HG02852 (cell line): ENCODE results near the gene ACOT4.
"Not testable (repeated sequence)": the region's sequence is repeated elsewhere in the genome, so short reads cannot be mapped to it uniquely, and the experiment has no call there.

Experiments used
- ATAC-seq: cut with Tn5 transposase; IDR thresholded peaks from one replicate; pipeline ENCODE4 v1.9.1; 2021; ENCODE audit warnings: mild to moderate bottlenecking, moderate library complexity; ENCODE audit not compliant: unreplicated experiment

ACOT4 gene

GRCh38 chr14:73591690-73592449 lies at the start of gene ACOT4:
TSS of gene ACOT4 (plus strand) at chr14:73591873. CDS start at chr14:73591960, 87 bp downstream.
- ATAC-seq: peak; percentile 52

- ATAC-seq: not testable (repeated sequence)
Measured at GRCh38 chr14:73542961-73543360, 48.7 kb upstream of the ACOT4 start.

GRCh38 chr14:73545353-73545752 lies 46.3 kb upstream of the ACOT4 start:
- not testable (repeated sequence) for ATAC-seq

- ATAC-seq: not testable (repeated sequence)
Measured at GRCh38 chr14:73549097-73549496, 42.6 kb upstream of the ACOT4 start.

- not testable (repeated sequence) for ATAC-seq
Measured at GRCh38 chr14:73549889-73550524, 41.7 kb upstream of the ACOT4 start.

- no peak for ATAC-seq
Measured at GRCh38 chr14:73553845-73554244, 37.8 kb upstream of the ACOT4 start.

- not testable (repeated sequence) for ATAC-seq
Measured at GRCh38 chr14:73557201-73557600, 34.5 kb upstream of the ACOT4 start.

GRCh38 chr14:73558238-73558637 lies 33.4 kb upstream of the ACOT4 start:
- ATAC-seq: not testable (repeated sequence)

- ATAC-seq: not testable (repeated sequence)
Measured at GRCh38 chr14:73562256-73562655, 29.4 kb upstream of the ACOT4 start.

- ATAC-seq: not testable (repeated sequence)
Measured at GRCh38 chr14:73562696-73563095, 29.0 kb upstream of the ACOT4 start.

GRCh38 chr14:73566431-73566830 lies 25.2 kb upstream of the ACOT4 start:
- ATAC-seq: not testable (repeated sequence)

- ATAC-seq: not testable (repeated sequence)
Measured at GRCh38 chr14:73566935-73567334, 24.7 kb upstream of the ACOT4 start.

GRCh38 chr14:73567358-73567757 lies 24.3 kb upstream of the ACOT4 start:
- ATAC-seq: no peak

GRCh38 chr14:73567951-73568885 lies 23.5 kb upstream of the ACOT4 start:
- no peak for ATAC-seq

- ATAC-seq: not testable (repeated sequence)
Measured at GRCh38 chr14:73568886-73569184, 22.8 kb upstream of the ACOT4 start.

GRCh38 chr14:73569185-73569958 lies 22.3 kb upstream of the ACOT4 start, which contains the start of gene ACOT2:
TSS of gene ACOT2 (plus strand) at chr14:73569213. CDS start at chr14:73569241, 28 bp downstream.
- ATAC-seq: peak; percentile 56

GRCh38 chr14:73570913-73571312 lies 20.8 kb upstream of the ACOT4 start:
- peak; percentile 41 for ATAC-seq

- not testable (repeated sequence) for ATAC-seq
Measured at GRCh38 chr14:73573034-73573433, 18.6 kb upstream of the ACOT4 start.

GRCh38 chr14:73573740-73574139 lies 17.9 kb upstream of the ACOT4 start:
- not testable (repeated sequence) for ATAC-seq

GRCh38 chr14:73574251-73574650 lies 17.4 kb upstream of the ACOT4 start:
- ATAC-seq: not testable (repeated sequence)
